ENCODE measurements around the gene HIVEP3. TPM values are rescaled to one million over a fixed set of nuclear protein-coding genes. Genes with fewer than 3 reads are reported as not detected.

The HIVEP3 gene
- total RNA-seq, 1 donor from 2014 or later: 1.2 TPM

- no peaks in the 10 kb centered on the region for H3K27me3 Mint-ChIP-seq (ENCODE audit: low read depth)
- H3K27ac Mint-ChIP-seq (ENCODE audit: unreplicated experiment): no peak overlapping the region
- H3K9me3 Mint-ChIP-seq: no peaks in the 10 kb centered on the region
- no peak for TF ChIP-seq CTCF (conservative IDR thresholded peaks at IDR 0.05)
- no peaks in the 10 kb centered on the region for H3K4me1 Mint-ChIP-seq
- no peak for DNase-seq (ENCODE audit: low read depth, low spot score)
- no peak overlapping the region for H3K4me3 Mint-ChIP-seq
- H3K36me3 Mint-ChIP-seq (ENCODE audit: low read depth): no peaks in the 10 kb centered on the region
Observed at GRCh38 chr1:41690331-41690730, 228.4 kb downstream of the HIVEP3 start.

- no peak for DNase-seq (ENCODE audit: low read depth, low spot score)
- Mint-ChIP-seq H3K27ac (ENCODE audit: unreplicated experiment) (no peak overlapping the region), H3K4me1 (no peaks in the 10 kb centered on the region)
Observed at GRCh38 chr1:41689558-41689981, 229.2 kb downstream of the HIVEP3 start.

GRCh38 chr1:41689139-41689538 lies 229.6 kb downstream of the HIVEP3 start:
- H3K9me3 Mint-ChIP-seq: no peaks in the 10 kb centered on the region
- H3K4me3 Mint-ChIP-seq: no peak overlapping the region
- H3K27me3 Mint-ChIP-seq (ENCODE audit: low read depth): no peaks in the 10 kb centered on the region
- TF ChIP-seq CTCF (conservative IDR thresholded peaks at IDR 0.05): no peak
- DNase-seq (ENCODE audit: low read depth, low spot score): no peak
- H3K27ac Mint-ChIP-seq (ENCODE audit: unreplicated experiment): no peak overlapping the region
- H3K4me1 Mint-ChIP-seq: no peaks in the 10 kb centered on the region
- no peaks in the 10 kb centered on the region for H3K36me3 Mint-ChIP-seq (ENCODE audit: low read depth)

More at GRCh38 chr1:41689558-41689981, 229.2 kb downstream of the HIVEP3 start:
- H3K36me3 Mint-ChIP-seq (ENCODE audit: low read depth): no peaks in the 10 kb centered on the region
- H3K27me3 Mint-ChIP-seq (ENCODE audit: low read depth): no peaks in the 10 kb centered on the region
- no peak for TF ChIP-seq CTCF (conservative IDR thresholded peaks at IDR 0.05)
- H3K4me3 Mint-ChIP-seq: no peak overlapping the region
- no peaks in the 10 kb centered on the region for H3K9me3 Mint-ChIP-seq

DNA sequence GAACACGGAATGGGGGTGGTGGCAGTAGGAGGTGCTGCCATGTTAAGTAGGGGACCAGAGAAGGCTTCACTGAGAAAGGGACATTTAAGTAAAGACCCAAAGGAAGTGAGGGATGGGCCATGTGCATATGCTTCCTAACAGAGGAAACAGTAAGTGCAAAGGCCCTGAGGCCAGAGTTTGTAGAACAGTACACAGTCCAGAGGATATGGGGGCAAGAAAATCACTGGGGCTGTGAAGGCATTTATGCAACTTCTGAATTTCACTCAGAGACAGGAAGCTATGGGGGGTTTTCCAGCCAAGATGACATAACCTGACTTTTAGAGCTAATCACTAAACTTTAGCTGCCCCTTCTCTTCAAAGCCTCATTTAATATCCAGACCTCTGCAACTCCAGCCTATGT lies 231.7 kb downstream of the HIVEP3 start:
- no peak for DNase-seq (ENCODE audit: low read depth, low spot score)
- TF ChIP-seq CTCF (conservative IDR thresholded peaks at IDR 0.05): no peak
- no peaks in the 10 kb centered on the region for H3K9me3 Mint-ChIP-seq
- no peak overlapping the region for H3K27ac Mint-ChIP-seq (ENCODE audit: unreplicated experiment)
- no peaks in the 10 kb centered on the region for H3K4me1 Mint-ChIP-seq
- no peak overlapping the region for H3K4me3 Mint-ChIP-seq
- no peaks in the 10 kb centered on the region for H3K27me3 Mint-ChIP-seq (ENCODE audit: low read depth)
- H3K36me3 Mint-ChIP-seq (ENCODE audit: low read depth): no peaks in the 10 kb centered on the region

GRCh38 chr1:41683681-41684500 lies 234.8 kb downstream of the HIVEP3 start:
- DNase-seq (ENCODE audit: low read depth, low spot score): no peak
- TF ChIP-seq CTCF (conservative IDR thresholded peaks at IDR 0.05): no peak
- Mint-ChIP-seq H3K27me3 (ENCODE audit: low read depth) (no peaks in the 10 kb centered on the region), H3K4me3 (no peak overlapping the region), H3K9me3 (no peaks in the 10 kb centered on the region), H3K36me3 (ENCODE audit: low read depth) (no peaks in the 10 kb centered on the region), H3K27ac (ENCODE audit: unreplicated experiment) (no peak overlapping the region), H3K4me1 (no peaks in the 10 kb centered on the region)

All from neural crest cell (in vitro differentiated cells).